HG03558 (cell line): Measurements from ENCODE around the gene EFCAB14.
"Not testable (repeated sequence)": the region's sequence is repeated elsewhere in the genome, so short reads cannot be mapped to it uniquely, and the experiment has no call there.

Experiments
- ATAC-seq: cut with Tn5 transposase; IDR thresholded peaks from one replicate; pipeline ENCODE4 v1.9.1; 2021; ENCODE audit warnings: moderate number of reproducible peaks; ENCODE audit not compliant: unreplicated experiment; ENCODE audit errors: extremely low read depth

Gene EFCAB14

GRCh38 chr1:46687921-46688509 lies 30.9 kb downstream of the EFCAB14 start:
- no peak for ATAC-seq

GRCh38 chr1:46687093-46687659 lies 31.7 kb downstream of the EFCAB14 start:
- ATAC-seq, result no peak

- no peak for ATAC-seq
Observed at GRCh38 chr1:46686255-46686654, 32.7 kb downstream of the EFCAB14 start.

GRCh38 chr1:46684670-46685069 lies 34.2 kb downstream of the EFCAB14 start:
- no peak for ATAC-seq

- ATAC-seq, result no peak
Observed at GRCh38 chr1:46682064-46682463, 36.9 kb downstream of the EFCAB14 start.

GRCh38 chr1:46681333-46682034 lies 37.4 kb downstream of the EFCAB14 start:
- ATAC-seq, result no peak

- ATAC-seq, result no peak
Observed at GRCh38 chr1:46679789-46680573, 38.9 kb downstream of the EFCAB14 start.

GRCh38 chr1:46677339-46677738 lies 41.6 kb downstream of the EFCAB14 start:
- ATAC-seq, result no peak

- no peak for ATAC-seq
Observed at GRCh38 chr1:46676531-46676930, 42.4 kb downstream of the EFCAB14 start.

- no peak for ATAC-seq
Observed at GRCh38 chr1:46675549-46676314, 43.2 kb downstream of the EFCAB14 start.

- no peak for ATAC-seq
Observed at GRCh38 chr1:46673749-46674182, 45.1 kb downstream of the EFCAB14 start.

GRCh38 chr1:46672696-46673095 lies 46.2 kb downstream of the EFCAB14 start:
- no peak for ATAC-seq

- no peak for ATAC-seq
Observed at GRCh38 chr1:46671554-46671953, 47.4 kb downstream of the EFCAB14 start, which contains the start of gene TEX38. TEX38 (plus strand) TSS chr1:46671854; CDS start chr1:46671935, 81 bp downstream.

- ATAC-seq, result no peak
Observed at GRCh38 chr1:46670134-46670533, 48.8 kb downstream of the EFCAB14 start.

GRCh38 chr1:46667782-46668760 lies 50.8 kb downstream of the EFCAB14 start, which contains the start of gene ATPAF1:
ATPAF1 (minus strand) TSS chr1:46668364; CDS start chr1:46668322, 42 bp downstream.
- peak; percentile 53 for ATAC-seq

- ATAC-seq, result no peak
Observed at GRCh38 chr1:46665983-46666382, 52.9 kb downstream of the EFCAB14 start.

GRCh38 chr1:46662919-46663318 lies 56.0 kb downstream of the EFCAB14 start:
- not testable (repeated sequence) for ATAC-seq

- peak; percentile 73 for ATAC-seq
Observed at GRCh38 chr1:46660116-46660515, 58.8 kb downstream of the EFCAB14 start.
